PFSK-1 (cell line): ENCODE measurements around the gene WWC2.

Experiments used
- FOXP2 ChIP-seq: optimal IDR thresholded peaks from 2 replicates; pipeline ENCODE3; 2011; ENCODE audit warnings: borderline replicate concordance, control low read depth, inconsistent platforms; ENCODE audit not compliant: insufficient read depth; ENCODE audit errors: extremely low read length, extremely low read depth
- POLR2AphosphoS5 ChIP-seq: IDR thresholded peaks from 2 replicates; pipeline ENCODE4 v1.6.1; 2012; ENCODE audit warnings: low read depth, mild to moderate bottlenecking, control low read depth, low read length, moderate library complexity
- REST ChIP-seq, 2 experiments: IDR thresholded peaks; 2 replicates each; pipeline versions ENCODE4 v1.6.1 to v1.8.0; 2011 to 2012; ENCODE audit warnings: low read depth in 2 of 2, low read length in 2 of 2, control low read depth in 1 of 2, inconsistent platforms in 1 of 2, mild to moderate bottlenecking in 1 of 2, moderate library complexity in 1 of 2; ENCODE audit not compliant: insufficient read depth in 1 of 2

- no peak for TF ChIP-seq REST (IDR thresholded peaks at IDR 0.05; ENCODE audit: insufficient read depth in 1 of 2, low read depth in 2 of 2, low read length in 2 of 2)
- TF ChIP-seq POLR2AphosphoS5, result no peak
- no peak for TF ChIP-seq FOXP2
Observed at GRCh38 chr4:183241322-183241640, 142.2 kb downstream of the WWC2 start.
